K562 (cell line): ENCODE results near the gene FYB1. TPM values are rescaled to one million over a fixed set of nuclear protein-coding genes. Genes with fewer than 3 reads are reported as not detected.

Experiments used
- BCOR ChIP-seq: fragments of 450-650 bp; IDR thresholded peaks from 2 replicates; pipeline ENCODE4 v1.6.1; 2016
- C11orf30 ChIP-seq: fragments of 450-650 bp; IDR thresholded peaks from 2 replicates; pipeline ENCODE4 v1.6.1; 2016; ENCODE audit warnings: low read depth, mild to moderate bottlenecking
- CBFA2T3 ChIP-seq: fragments of 450-650 bp; IDR thresholded peaks from 2 replicates; pipeline ENCODE4 v1.6.1; 2017
- CBX1 ChIP-seq: sonication (generic); IDR thresholded peaks from 2 replicates; pipeline ENCODE4 v1.6.1; 2016; ENCODE audit warnings: antibody characterized with exemption, low read depth, mild to moderate bottlenecking
- CHD1 ChIP-seq: fragments of 200-600 bp; sonication (generic); IDR thresholded peaks from one replicate; pipeline ENCODE4 v1.6.1; 2012; ENCODE audit warnings: mild to moderate bottlenecking, moderate library complexity, low read length, inconsistent platforms
- ELF1 ChIP-seq: fragments of 200-800 bp; sonication (Bioruptor generic); IDR thresholded peaks from 2 replicates; pipeline ENCODE4 v1.6.1; 2016; ENCODE audit warnings: missing genetic modification characterization, missing compliant biosample characterization
- GATA2 ChIP-seq: sonication (generic); formaldehyde crosslinking; IDR thresholded peaks from 2 replicates; pipeline ENCODE4 v1.4.0; 2020; ENCODE audit warnings: mild to moderate bottlenecking, missing genetic modification reagents
- JUND ChIP-seq, 2 experiments: IDR thresholded peaks; 2 replicates in 1 of 2; 3 replicates in 1 of 2; pipeline ENCODE4 v1.6.1; 2011; ENCODE audit warnings: borderline replicate concordance in 2 of 2, low read depth in 2 of 2, low read length in 2 of 2, improper control_type of control experiment in 1 of 2, missing biosample characterization in 1 of 2, missing genetic modification characterization in 1 of 2, missing genetic modification reagents in 1 of 2
- KAT8 ChIP-seq: fragments of 450-650 bp; IDR thresholded peaks from 2 replicates; pipeline ENCODE4 v1.6.1; 2016; ENCODE audit warnings: low read depth, mild to moderate bottlenecking
- KLF10 ChIP-seq: fragments of 250-450 bp; sonication (Bioruptor Pico); IDR thresholded peaks from 2 replicates; pipeline ENCODE4 v1.6.1; 2021; ENCODE audit warnings: matching md5 sums
- LEF1 ChIP-seq: fragments of 450-650 bp; IDR thresholded peaks from 2 replicates; pipeline ENCODE4 v1.6.1; 2016; ENCODE audit warnings: mild to moderate bottlenecking
- POU5F1 ChIP-seq: fragments of 150-350 bp; IDR thresholded peaks from 2 replicates; pipeline ENCODE4 v1.6.1; 2014; ENCODE audit warnings: borderline replicate concordance, low read length, low read depth, mild to moderate bottlenecking; ENCODE audit not compliant: partially characterized antibody
- SMARCC2 ChIP-seq: fragments of 450-650 bp; IDR thresholded peaks from 2 replicates; pipeline ENCODE4 v1.6.1; 2017; ENCODE audit warnings: antibody characterized with exemption, moderate library complexity, mild to moderate bottlenecking, low read depth
- SMARCE1 ChIP-seq: fragments of 450-650 bp; IDR thresholded peaks from 2 replicates; pipeline ENCODE4 v1.7.1; 2016; ENCODE audit warnings: mild to moderate bottlenecking
- SP1 ChIP-seq: sonication (generic); formaldehyde crosslinking; IDR thresholded peaks from 2 replicates; pipeline ENCODE4 v1.8.1; 2022; ENCODE audit warnings: mild to moderate bottlenecking, missing genetic modification reagents
- ZEB2 ChIP-seq: fragments of 450-650 bp; IDR thresholded peaks from 2 replicates; pipeline ENCODE4 v1.6.1; 2016
- ZNF76 ChIP-seq: fragments of 250-450 bp; sonication (Bioruptor Pico); IDR thresholded peaks from 2 replicates; pipeline ENCODE4 v1.4.0; 2020; ENCODE audit warnings: mild to moderate bottlenecking, moderate library complexity, borderline replicate concordance
- polyA plus RNA-seq, 8 experiments: library from polyadenylated mRNA; depleted of rRNA in 4 of 8; stranded (reverse) in 5 of 8; unstranded in 3 of 8; fragments of >200 nt; fragmentation: Nextera tagmentation in 2 of 8; fragmentation: Illumina TruSeq in 1 of 8; extraction: Ambion mirVana in 2 of 8; extraction: Trizol in 1 of 8; gene quantifications; 2 replicates each; pipeline versions ENCODE4 v1.2.1 to v1.2.3, GENCODE V29; 2011 to 2014; ENCODE audit warnings: inconsistent platforms in 1 of 8, missing spikeins in 1 of 8
- total RNA-seq, 7 experiments: library from RNA; depleted of rRNA in 6 of 7; stranded (reverse); fragments of >200 nt in 6 of 7; fragmentation: Illumina TruSeq in 2 of 7; extraction: Trizol in 2 of 7; gene quantifications; 2 replicates each; pipeline versions ENCODE4 v1.2.1 to v1.2.3, GENCODE V29; 2011 to 2021; ENCODE audit warnings: low replicate concordance in 1 of 7
- TF ChIP-seq, protein P1 (sequence below): IDR thresholded peaks from 2 replicates; pipeline ENCODE4 v1.6.1; 2016; ENCODE audit warnings: missing genetic modification characterization, missing compliant biosample characterization
- TF ChIP-seq, protein P2 (sequence below): sonication (generic); formaldehyde crosslinking; IDR thresholded peaks from 2 replicates; pipeline ENCODE4 v1.8.1; 2022; ENCODE audit warnings: missing genetic modification reagents
- TF ChIP-seq, protein P3 (sequence below), 2 experiments: fragments of 450-650 bp; conservative IDR thresholded peaks; 2 replicates each; pipeline ENCODE4 v1.6.1; 2017; ENCODE audit warnings: mild to moderate bottlenecking in 2 of 2, moderate library complexity in 2 of 2
- TF ChIP-seq, protein P4 (sequence below): sonication (generic); IDR thresholded peaks from 2 replicates; pipeline ENCODE4 v1.6.1; 2016

The FYB1 gene
- total and polyA plus RNA-seq, 9 of the 15 experiments (the other 6 are each of a cell fraction or from before 2014, with no cell fraction given), result 4.7 to 31.5 (median 9.7) TPM

DNA sequence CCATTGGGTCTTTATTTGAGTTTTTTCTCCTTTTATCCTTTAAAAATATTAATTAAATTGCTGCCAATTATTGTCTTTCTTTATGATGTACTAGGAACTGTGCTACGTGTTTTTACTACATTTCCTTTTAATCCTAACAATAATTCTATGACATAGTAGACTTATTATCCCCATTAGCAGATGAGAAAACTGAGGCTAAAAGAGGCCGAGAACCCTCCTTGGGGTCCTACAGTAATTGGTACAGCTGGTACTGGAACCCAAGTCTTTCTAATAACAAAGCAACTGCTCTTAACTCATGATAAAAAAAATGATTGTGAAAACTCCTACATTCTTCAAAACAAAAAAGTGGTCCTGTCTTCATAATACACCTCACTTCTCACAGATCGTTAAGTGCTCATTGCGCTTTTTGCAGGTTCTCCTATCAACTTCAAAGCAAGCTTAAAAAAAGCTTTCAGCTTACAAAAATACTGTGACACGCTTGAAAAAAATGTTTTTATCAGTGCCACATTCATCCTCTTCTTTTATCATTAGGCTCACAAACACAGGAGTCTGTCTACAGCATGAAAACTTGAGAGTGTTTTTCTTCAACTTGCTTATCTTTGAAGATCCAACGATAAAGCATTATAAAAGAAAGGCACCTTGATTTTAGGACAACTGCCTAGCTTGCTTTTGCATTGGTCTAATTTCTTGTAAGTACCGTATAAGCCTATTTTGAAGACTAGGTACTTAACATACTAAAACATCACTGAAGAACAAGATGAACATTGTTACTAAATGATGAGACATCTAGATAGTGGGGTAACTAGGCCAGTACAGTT, 32.4 kb downstream of the FYB1 start (continued):
- TF ChIP-seq, protein P1, sequence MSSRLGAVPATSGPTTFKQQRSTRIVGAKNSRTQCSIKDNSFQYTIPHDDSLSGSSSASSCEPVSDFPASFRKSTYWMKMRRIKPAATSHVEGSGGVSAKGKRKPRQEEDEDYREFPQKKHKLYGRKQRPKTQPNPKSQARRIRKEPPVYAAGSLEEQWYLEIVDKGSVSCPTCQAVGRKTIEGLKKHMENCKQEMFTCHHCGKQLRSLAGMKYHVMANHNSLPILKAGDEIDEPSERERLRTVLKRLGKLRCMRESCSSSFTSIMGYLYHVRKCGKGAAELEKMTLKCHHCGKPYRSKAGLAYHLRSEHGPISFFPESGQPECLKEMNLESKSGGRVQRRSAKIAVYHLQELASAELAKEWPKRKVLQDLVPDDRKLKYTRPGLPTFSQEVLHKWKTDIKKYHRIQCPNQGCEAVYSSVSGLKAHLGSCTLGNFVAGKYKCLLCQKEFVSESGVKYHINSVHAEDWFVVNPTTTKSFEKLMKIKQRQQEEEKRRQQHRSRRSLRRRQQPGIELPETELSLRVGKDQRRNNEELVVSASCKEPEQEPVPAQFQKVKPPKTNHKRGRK, result 0 out of 2 replicates have a peak, but pooled peaks have one; percentile 14
- TF ChIP-seq ELF1 (tag) (no peak), SP1 (CRISPR knock-in tag) (peak; percentile 43; the same call in 1 of the 2 replicates), CHD1 (no peak), SMARCE1 (peak; percentile 73), ZNF76 (CRISPR knock-in tag) (no peak), KLF10 (CRISPR knock-in tag) (no peak), BCOR (peak; percentile 91), SMARCC2 (0 out of 2 replicates have a peak, but pooled peaks have one; percentile 44), KAT8 (no peak), LEF1 (peak; percentile 75; the same call in 1 of the 2 replicates), CBFA2T3 (peak; percentile 88), CBX1 (no peak), JUND (IDR thresholded peaks at IDR 0.05; ENCODE audit: borderline replicate concordance, low read depth, low read length) (peak; percentile 12; the same call in 1 of the 2 replicates), JUND (tag; IDR thresholded peaks at IDR 0.05; ENCODE audit: borderline replicate concordance, low read depth, low read length) (no peak; the same call in 2 of the 3 replicates), C11orf30 (no peak), POU5F1 (no peak), GATA2 (CRISPR knock-in tag) (peak; percentile 72), ZEB2 (peak; percentile 54)
- TF ChIP-seq, protein P2, sequence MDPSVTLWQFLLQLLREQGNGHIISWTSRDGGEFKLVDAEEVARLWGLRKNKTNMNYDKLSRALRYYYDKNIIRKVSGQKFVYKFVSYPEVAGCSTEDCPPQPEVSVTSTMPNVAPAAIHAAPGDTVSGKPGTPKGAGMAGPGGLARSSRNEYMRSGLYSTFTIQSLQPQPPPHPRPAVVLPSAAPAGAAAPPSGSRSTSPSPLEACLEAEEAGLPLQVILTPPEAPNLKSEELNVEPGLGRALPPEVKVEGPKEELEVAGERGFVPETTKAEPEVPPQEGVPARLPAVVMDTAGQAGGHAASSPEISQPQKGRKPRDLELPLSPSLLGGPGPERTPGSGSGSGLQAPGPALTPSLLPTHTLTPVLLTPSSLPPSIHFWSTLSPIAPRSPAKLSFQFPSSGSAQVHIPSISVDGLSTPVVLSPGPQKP, result no peak
- TF ChIP-seq, protein P3, sequence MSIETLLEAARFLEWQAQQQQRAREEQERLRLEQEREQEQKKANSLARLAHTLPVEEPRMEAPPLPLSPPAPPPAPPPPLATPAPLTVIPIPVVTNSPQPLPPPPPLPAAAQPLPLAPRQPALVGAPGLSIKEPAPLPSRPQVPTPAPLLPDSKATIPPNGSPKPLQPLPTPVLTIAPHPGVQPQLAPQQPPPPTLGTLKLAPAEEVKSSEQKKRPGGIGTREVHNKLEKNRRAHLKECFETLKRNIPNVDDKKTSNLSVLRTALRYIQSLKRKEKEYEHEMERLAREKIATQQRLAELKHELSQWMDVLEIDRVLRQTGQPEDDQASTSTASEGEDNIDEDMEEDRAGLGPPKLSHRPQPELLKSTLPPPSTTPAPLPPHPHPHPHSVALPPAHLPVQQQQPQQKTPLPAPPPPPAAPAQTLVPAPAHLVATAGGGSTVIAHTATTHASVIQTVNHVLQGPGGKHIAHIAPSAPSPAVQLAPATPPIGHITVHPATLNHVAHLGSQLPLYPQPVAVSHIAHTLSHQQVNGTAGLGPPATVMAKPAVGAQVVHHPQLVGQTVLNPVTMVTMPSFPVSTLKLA (conservative IDR thresholded peaks at IDR 0.05), result no peak
- TF ChIP-seq, protein P4, sequence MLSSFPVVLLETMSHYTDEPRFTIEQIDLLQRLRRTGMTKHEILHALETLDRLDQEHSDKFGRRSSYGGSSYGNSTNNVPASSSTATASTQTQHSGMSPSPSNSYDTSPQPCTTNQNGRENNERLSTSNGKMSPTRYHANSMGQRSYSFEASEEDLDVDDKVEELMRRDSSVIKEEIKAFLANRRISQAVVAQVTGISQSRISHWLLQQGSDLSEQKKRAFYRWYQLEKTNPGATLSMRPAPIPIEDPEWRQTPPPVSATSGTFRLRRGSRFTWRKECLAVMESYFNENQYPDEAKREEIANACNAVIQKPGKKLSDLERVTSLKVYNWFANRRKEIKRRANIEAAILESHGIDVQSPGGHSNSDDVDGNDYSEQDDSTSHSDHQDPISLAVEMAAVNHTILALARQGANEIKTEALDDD, result 0 out of 2 replicates have a peak, but pooled peaks have one; percentile 43
